GM18502 (cell line): ENCODE results near the gene GABARAPL1.
"Not testable (repeated sequence)": the region's sequence is repeated elsewhere in the genome, so short reads cannot be mapped to it uniquely, and the experiment has no call there.

Source experiments
- ATAC-seq: cut with Tn5 transposase; IDR thresholded peaks from one replicate; pipeline ENCODE4 v1.9.1; 2021; ENCODE audit warnings: mild to moderate bottlenecking; ENCODE audit not compliant: unreplicated experiment, poor library complexity

GABARAPL1 gene

DNA sequence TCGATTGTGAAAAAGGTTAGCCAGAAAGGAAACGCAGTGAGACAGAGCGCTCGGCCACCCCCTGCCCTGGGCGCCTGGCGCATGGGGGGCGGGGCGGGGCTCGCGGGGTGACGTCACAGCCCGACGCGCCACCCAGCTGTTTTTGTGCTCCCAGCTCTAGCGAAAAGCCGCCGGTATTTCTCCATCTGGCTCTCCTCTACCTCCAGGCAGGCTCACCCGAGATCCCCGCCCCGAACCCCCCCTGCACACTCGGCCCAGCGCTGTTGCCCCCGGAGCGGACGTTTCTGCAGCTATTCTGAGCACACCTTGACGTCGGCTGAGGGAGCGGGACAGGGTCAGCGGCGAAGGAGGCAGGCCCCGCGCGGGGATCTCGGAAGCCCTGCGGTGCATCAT is at the start of gene GABARAPL1:
TSS of gene GABARAPL1 (plus strand) at position 139 of the 393 bp plus-strand sequence. CDS start at position 392, 253 bp downstream.
- ATAC-seq, result peak; percentile 74

DNA sequence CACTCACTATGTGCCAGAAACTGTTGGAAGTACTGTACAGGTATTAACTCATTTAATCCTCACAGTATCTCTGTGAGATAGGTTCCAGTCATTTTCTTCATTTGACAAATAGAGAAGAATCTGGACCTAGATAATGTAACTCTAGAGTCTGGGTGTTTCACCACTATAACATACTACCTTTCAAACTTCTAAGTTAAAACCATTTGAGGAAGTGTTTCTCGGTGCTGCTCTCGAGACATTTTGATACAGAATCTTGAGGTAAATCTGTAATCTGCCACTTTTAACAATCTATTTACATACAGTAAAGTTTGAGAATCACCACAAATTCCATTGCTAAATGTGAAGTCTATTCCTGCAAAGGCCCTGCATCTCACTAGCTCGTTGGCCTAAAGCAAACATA is 49.6 kb upstream of the GABARAPL1 start:
- ATAC-seq, result no peak

DNA sequence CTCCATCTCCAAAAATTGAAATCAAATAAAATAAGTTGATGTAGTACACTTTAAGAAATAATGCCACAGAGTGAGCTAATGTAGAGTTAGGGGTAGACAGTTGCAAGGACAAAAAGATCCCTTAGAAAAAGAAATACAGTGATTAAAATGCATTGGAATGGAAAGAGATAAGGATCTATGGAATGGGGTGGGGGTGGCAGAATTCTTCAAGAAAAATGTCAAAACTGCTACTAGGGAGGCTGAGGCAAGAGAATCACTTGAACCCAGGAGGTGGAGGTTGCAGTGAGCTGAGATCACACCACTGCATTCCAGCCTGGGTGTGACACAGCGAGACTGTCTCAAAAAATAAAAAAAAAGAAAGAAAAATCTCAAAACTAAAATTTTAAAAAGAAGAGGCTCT is 47.3 kb upstream of the GABARAPL1 start:
- ATAC-seq, result no peak

DNA sequence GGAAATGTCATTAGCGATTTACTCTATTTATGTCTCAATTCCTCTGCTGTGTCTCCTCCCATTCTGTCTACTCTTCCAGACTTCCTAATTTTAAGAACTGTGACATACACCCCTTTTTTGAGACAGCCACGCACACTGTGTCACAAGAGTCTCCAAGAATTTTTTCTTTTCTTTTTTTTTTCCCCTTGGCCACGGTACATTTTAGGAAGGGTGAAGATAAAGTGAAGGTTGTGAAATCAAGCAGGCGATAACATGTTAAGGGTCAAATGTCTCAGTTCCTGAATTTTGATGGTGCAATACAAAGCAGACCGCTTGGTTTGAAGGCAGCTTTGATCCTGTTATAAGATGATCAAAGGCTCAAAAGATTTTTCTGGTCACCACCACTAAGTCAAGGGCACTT is 45.1 kb upstream of the GABARAPL1 start:
- ATAC-seq, result no peak

- ATAC-seq, result no peak
Measured at GRCh38 chr12:10169104-10169503, 43.6 kb upstream of the GABARAPL1 start.

DNA sequence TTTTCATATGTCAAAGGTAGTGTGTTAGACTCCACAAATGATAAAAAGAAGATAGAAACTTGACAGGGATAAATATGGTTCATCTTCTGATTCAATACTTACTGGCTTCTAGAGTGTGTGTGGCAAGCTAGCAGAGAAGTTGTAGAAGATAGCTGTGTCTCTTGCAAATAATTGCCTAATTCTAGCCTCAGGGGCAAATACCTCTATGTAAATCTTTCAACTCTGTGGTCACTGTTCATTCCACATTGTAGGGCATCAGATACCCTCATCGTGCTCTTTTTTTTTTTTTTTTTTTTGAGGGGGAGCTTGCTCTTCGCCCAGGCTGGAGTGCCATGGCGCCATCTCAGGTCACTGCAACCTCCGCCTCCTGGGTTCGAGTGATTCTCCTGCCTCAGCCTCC is 42.5 kb upstream of the GABARAPL1 start:
- no peak for ATAC-seq

GRCh38 chr12:10171973-10172728 is 40.5 kb upstream of the GABARAPL1 start, which contains the start of gene OLR1:
OLR1 (minus strand) TSS chr12:10172132; CDS start chr12:10172077, 55 bp downstream.
- ATAC-seq, result no peak

DNA sequence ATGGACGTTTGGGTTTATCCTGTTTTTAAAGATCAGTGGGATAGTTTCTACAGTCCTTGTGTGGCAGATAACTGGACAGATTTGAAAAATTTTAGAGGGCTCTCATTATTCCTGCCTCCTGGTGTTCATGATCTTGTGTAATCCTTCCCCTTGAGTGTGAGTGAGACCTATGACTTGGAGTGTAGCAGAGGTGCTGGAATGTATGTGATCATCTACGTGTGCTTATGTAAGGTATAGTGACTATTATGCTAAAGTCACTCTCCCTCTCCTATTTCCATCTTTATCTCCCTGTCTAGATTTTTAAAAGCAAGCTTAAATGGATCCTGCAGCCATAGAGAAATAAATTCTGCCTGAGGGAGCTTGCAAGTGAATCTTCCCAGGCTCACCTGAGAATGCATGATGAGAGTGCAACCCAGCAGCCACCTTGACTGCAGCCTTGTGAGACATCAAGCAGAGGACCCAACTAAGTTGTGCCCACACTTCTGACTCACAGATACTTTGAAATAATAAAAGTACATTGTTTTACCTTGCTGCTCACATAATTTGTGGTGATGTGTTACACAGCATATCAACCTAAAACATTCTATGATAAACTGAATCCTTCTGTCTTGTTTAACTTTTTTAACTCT is 37.6 kb upstream of the GABARAPL1 start:
- no peak for ATAC-seq

GRCh38 chr12:10175846-10176636 is 36.6 kb upstream of the GABARAPL1 start:
- ATAC-seq, result no peak

- ATAC-seq, result no peak
Measured at GRCh38 chr12:10178821-10179220, 33.9 kb upstream of the GABARAPL1 start, which contains the start of gene TMEM52B. TMEM52B (plus strand) TSS chr12:10179032; CDS start chr12:10179575, 543 bp downstream.

DNA sequence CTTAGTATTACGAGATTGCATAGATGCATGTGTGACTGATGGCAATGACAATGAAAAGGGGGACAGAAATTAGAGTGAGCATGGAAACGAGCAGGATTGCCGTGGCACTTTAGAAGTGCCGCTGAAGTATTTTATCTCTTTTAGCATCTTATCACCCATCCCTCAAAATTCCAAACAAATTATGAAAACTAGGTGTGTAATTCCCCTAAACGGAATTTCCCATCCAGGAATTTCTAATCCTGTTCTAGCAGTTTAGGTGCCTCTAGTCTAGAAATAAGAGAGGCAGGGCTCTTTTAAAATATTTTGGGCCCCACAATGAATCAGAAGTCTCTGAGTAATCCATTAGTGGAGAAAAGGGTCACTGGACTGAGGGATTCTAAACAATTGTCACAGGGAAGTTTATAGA is 32.9 kb upstream of the GABARAPL1 start:
- ATAC-seq, result no peak

- ATAC-seq, result no peak
Measured at GRCh38 chr12:10182354-10183049, 30.2 kb upstream of the GABARAPL1 start.

GRCh38 chr12:10184261-10184843 is 28.3 kb upstream of the GABARAPL1 start:
- ATAC-seq, result no peak

DNA sequence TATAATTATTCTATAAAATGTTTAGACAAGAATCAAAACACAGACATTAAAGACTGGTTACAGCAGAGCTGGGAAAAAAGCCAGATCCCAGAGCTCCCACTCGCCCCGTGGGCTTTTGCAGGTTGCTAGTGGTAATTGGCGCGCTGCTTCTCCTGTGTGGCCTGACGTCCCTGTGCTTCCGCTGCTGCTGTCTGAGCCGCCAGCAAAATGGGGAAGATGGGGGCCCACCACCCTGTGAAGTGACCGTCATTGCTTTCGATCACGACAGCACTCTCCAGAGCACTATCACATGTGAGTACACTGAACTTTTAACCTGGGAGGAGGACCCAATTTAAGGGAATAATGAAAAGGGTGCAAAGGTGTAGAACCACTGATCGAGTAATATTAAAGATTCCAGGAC is 26.4 kb upstream of the GABARAPL1 start:
- no peak for ATAC-seq

DNA sequence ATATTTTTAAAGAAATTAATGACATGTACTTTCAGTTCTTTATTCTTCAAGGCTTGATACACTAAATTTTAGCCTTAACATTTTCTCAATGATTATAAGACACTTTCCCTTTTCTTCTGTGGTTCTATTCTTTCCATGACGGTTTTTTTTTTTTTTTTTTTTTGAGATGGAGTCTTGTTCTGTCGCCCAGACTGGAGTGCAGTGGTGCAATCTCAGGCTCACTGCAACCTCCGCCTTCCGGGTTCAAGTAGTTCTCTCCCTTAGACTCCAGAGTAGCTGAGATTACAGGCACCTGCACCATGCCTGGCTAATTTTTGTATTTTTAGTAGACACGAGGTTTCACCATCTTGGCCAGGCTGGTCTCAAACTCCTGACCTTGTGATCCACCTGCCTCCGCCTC is 25.7 kb upstream of the GABARAPL1 start:
- ATAC-seq, result not testable (repeated sequence)

- ATAC-seq, result no peak
Measured at GRCh38 chr12:10189653-10190052, 23.0 kb upstream of the GABARAPL1 start.

- ATAC-seq, result peak; percentile 89
Measured at GRCh38 chr12:10190558-10191388, 21.9 kb upstream of the GABARAPL1 start.

GRCh38 chr12:10191865-10192264 is 20.8 kb upstream of the GABARAPL1 start:
- ATAC-seq, result no peak

DNA sequence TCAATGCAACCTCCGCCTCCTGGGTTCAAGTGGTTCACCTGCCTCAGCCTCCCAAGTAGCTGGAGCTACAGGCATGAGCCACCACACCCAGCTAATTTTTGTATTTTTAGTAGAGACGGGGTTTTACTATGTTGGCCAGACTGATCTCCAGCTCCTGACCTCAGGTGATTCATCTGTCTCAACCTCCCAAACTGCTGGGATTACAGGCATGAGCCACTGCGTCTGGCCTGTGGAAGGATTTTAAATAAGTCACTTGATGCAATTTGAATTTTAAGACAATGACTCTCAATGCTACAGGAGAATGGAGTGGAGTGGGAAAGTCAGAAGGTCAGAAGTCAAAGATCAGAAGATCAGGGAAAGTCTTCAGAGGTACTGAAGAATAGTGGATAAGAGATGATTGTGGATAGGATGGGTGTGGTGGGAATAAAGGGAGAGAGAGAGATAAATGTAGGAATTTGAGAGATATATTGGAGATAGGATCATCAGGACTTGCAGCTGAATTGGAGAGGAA is 18.5 kb upstream of the GABARAPL1 start:
- ATAC-seq, result no peak
